GM23338 (cell line): ENCODE results near the gene TRAM2. TPM values are rescaled to one million over a fixed set of nuclear protein-coding genes. Genes with fewer than 3 reads are reported as not detected.

Experiments used
- ATAC-seq: fragments of 200-7000 bp; cut with Tn5 transposase; 3 replicates; pipeline ENCODE4 v1.9.1; 2020
- DNase-seq: peaks from one replicate; pipeline ENCODE4 v3.0.0-alpha.2; 2015; ENCODE audit warnings: low spot score
- H2AFZ ChIP-seq: fragments of 200-600 bp; sonication (generic); 2 replicates; pipeline ENCODE4 v1.8.0; 2016; ENCODE audit warnings: antibody characterized with exemption, mild to moderate bottlenecking, moderate library complexity
- H3F3A ChIP-seq: fragments of 200-600 bp; sonication (generic); replicated peaks from 2 replicates; pipeline ENCODE4 v1.8.0; 2017; ENCODE audit warnings: antibody characterized with exemption, mixed run types, low read depth
- H3K27ac ChIP-seq: fragments of 200-600 bp; sonication (generic); 2 replicates; pipeline ENCODE4 v1.6.1; 2016; ENCODE audit warnings: low read depth
- H3K27me3 ChIP-seq: fragments of 200-600 bp; sonication (generic); 2 replicates; pipeline ENCODE4 v1.8.0; 2016; ENCODE audit warnings: mild to moderate bottlenecking, mixed run types, moderate library complexity; ENCODE audit not compliant: insufficient read depth
- H3K36me3 ChIP-seq: fragments of 200-600 bp; sonication (generic); 2 replicates; pipeline ENCODE4 v1.8.0; 2016; ENCODE audit warnings: mild to moderate bottlenecking; ENCODE audit not compliant: insufficient read depth
- H3K4me1 ChIP-seq: fragments of 200-600 bp; sonication (generic); 2 replicates; pipeline ENCODE4 v1.8.0; 2016; ENCODE audit warnings: mild to moderate bottlenecking, moderate library complexity; ENCODE audit not compliant: insufficient read depth
- H3K4me2 ChIP-seq: fragments of 200-600 bp; sonication (generic); 2 replicates; pipeline ENCODE4 v1.7.1; 2017; ENCODE audit warnings: mixed run types
- H3K4me3 ChIP-seq: fragments of 200-600 bp; sonication (generic); 2 replicates; pipeline ENCODE4 v1.6.1; 2016; ENCODE audit warnings: mixed run types
- H3K79me2 ChIP-seq: fragments of 200-600 bp; sonication (generic); replicated peaks from 2 replicates; pipeline ENCODE4 v1.8.0; 2017; ENCODE audit warnings: mild to moderate bottlenecking; ENCODE audit not compliant: insufficient read depth
- H3K9me2 ChIP-seq: fragments of 200-600 bp; sonication (generic); 2 replicates; pipeline ENCODE4 v1.8.0; 2017; ENCODE audit not compliant: insufficient read depth
- H4K20me1 ChIP-seq: fragments of 200-600 bp; sonication (generic); replicated peaks from 2 replicates; pipeline ENCODE4 v1.8.0; 2017; ENCODE audit warnings: mild to moderate bottlenecking; ENCODE audit not compliant: insufficient read depth
- H3K27ac Mint-ChIP-seq: 2 replicates; pipeline ENCODE4 v1.8.0; 2020; ENCODE audit warnings: inconsistent platforms, mild to moderate bottlenecking, moderate library complexity, mixed read lengths
- H3K27me3 Mint-ChIP-seq: 3 replicates; pipeline ENCODE4 v1.8.0; 2022; ENCODE audit warnings: low read depth, mild to moderate bottlenecking, moderate library complexity, mixed read lengths, inconsistent platforms; ENCODE audit not compliant: insufficient read depth, poor library complexity
- H3K36me3 Mint-ChIP-seq: 3 replicates; pipeline ENCODE4 v1.8.0; 2021; ENCODE audit warnings: low read depth, mild to moderate bottlenecking, inconsistent platforms, moderate library complexity, mixed read lengths
- H3K4me1 Mint-ChIP-seq: 3 replicates; pipeline ENCODE4 v1.8.0; 2020; ENCODE audit warnings: mild to moderate bottlenecking, inconsistent platforms, mixed read lengths
- H3K4me3 Mint-ChIP-seq: 3 replicates; pipeline ENCODE4 v1.8.0; 2021; ENCODE audit warnings: moderate library complexity, mild to moderate bottlenecking, inconsistent platforms, mixed read lengths
- H3K9me3 Mint-ChIP-seq: 3 replicates; pipeline ENCODE4 v1.8.0; 2020; ENCODE audit warnings: moderate library complexity, mild to moderate bottlenecking, inconsistent platforms, mixed read lengths
- CREB1 ChIP-seq: fragments of 250-450 bp; sonication (Bioruptor Pico); IDR thresholded peaks from 2 replicates; pipeline ENCODE4 v1.5.0; 2020; ENCODE audit warnings: low read depth, mild to moderate bottlenecking, moderate library complexity
- JUNB ChIP-seq: IDR thresholded peaks from one replicate; pipeline ENCODE4 v1.6.1; 2016; ENCODE audit warnings: antibody characterized with exemption; ENCODE audit not compliant: unreplicated experiment
- POLR2AphosphoS5 ChIP-seq: IDR thresholded peaks from 2 replicates; pipeline ENCODE4 v1.6.1; 2016; ENCODE audit warnings: antibody characterized with exemption, low read depth
- STAT1 ChIP-seq: IDR thresholded peaks from one replicate; pipeline ENCODE4 v1.6.1; 2016; ENCODE audit warnings: antibody characterized with exemption; ENCODE audit not compliant: unreplicated experiment
- ZNF114 ChIP-seq: fragments of 250-450 bp; sonication (Bioruptor Pico); IDR thresholded peaks from 2 replicates; pipeline ENCODE4 v1.5.0; 2020; ENCODE audit warnings: mild to moderate bottlenecking, moderate library complexity
- ZNF331 ChIP-seq: fragments of 250-450 bp; sonication (Bioruptor Pico); IDR thresholded peaks from 2 replicates; pipeline ENCODE4 v1.5.0; 2020; ENCODE audit warnings: low read depth, mild to moderate bottlenecking, moderate library complexity
- ZNF462 ChIP-seq: fragments of 250-450 bp; sonication (Bioruptor Pico); IDR thresholded peaks from 2 replicates; pipeline ENCODE4 v1.5.0; 2020; ENCODE audit warnings: mild to moderate bottlenecking, moderate library complexity
- polyA plus RNA-seq: library from polyadenylated mRNA; unstranded; fragments of >200 nt; fragmentation: Nextera tagmentation; extraction: Ambion mirVana; gene quantifications from 2 replicates; pipeline ENCODE4 v1.2.1, GENCODE V29; 2016
- total RNA-seq: library from RNA; depleted of rRNA; stranded (reverse); fragments of >200 nt; shearing (Covaris generic); gene quantifications from 2 replicates; pipeline ENCODE4 v1.2.3, GENCODE V29; 2014
- TF ChIP-seq, protein P1 (sequence below), 2 experiments: fragments of 200-600 bp in 1 of 2; sonication (generic) in 1 of 2; conservative IDR thresholded peaks; 2 replicates each; pipeline versions ENCODE4 v1.5.1 to v1.6.1; 2016 to 2017; ENCODE audit warnings: antibody characterized with exemption in 2 of 2, low read depth in 2 of 2, mild to moderate bottlenecking in 2 of 2, moderate library complexity in 1 of 2
- TF ChIP-seq, protein P2 (sequence below): IDR thresholded peaks from 2 replicates; pipeline ENCODE4 v1.6.1; 2016; ENCODE audit warnings: antibody characterized with exemption
- TF ChIP-seq, protein P3 (sequence below): IDR thresholded peaks from one replicate; pipeline ENCODE4 v1.6.1; 2018; ENCODE audit warnings: antibody characterized with exemption; ENCODE audit not compliant: unreplicated experiment

TRAM2 gene
- total and polyA plus RNA-seq, 2 experiments from 2014 or later = 4.0 to 14.0 TPM

GRCh38 chr6:52522655-52523054 lies 54.2 kb downstream of the TRAM2 start (continued):
- TF ChIP-seq, protein P1, sequence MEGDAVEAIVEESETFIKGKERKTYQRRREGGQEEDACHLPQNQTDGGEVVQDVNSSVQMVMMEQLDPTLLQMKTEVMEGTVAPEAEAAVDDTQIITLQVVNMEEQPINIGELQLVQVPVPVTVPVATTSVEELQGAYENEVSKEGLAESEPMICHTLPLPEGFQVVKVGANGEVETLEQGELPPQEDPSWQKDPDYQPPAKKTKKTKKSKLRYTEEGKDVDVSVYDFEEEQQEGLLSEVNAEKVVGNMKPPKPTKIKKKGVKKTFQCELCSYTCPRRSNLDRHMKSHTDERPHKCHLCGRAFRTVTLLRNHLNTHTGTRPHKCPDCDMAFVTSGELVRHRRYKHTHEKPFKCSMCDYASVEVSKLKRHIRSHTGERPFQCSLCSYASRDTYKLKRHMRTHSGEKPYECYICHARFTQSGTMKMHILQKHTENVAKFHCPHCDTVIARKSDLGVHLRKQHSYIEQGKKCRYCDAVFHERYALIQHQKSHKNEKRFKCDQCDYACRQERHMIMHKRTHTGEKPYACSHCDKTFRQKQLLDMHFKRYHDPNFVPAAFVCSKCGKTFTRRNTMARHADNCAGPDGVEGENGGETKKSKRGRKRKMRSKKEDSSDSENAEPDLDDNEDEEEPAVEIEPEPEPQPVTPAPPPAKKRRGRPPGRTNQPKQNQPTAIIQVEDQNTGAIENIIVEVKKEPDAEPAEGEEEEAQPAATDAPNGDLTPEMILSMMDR (conservative IDR thresholded peaks at IDR 0.05; ENCODE audit: low read depth in 2 of 2) = no peak
- no peak for TF ChIP-seq ZNF331 (CRISPR knock-in tag)
- TF ChIP-seq POLR2AphosphoS5 = no peak
- TF ChIP-seq, protein P2, sequence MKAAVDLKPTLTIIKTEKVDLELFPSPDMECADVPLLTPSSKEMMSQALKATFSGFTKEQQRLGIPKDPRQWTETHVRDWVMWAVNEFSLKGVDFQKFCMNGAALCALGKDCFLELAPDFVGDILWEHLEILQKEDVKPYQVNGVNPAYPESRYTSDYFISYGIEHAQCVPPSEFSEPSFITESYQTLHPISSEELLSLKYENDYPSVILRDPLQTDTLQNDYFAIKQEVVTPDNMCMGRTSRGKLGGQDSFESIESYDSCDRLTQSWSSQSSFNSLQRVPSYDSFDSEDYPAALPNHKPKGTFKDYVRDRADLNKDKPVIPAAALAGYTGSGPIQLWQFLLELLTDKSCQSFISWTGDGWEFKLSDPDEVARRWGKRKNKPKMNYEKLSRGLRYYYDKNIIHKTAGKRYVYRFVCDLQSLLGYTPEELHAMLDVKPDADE = no peak

GRCh38 chr6:52522151-52522626 lies 54.7 kb downstream of the TRAM2 start:
- ATAC-seq (no peak), DNase-seq (no peak)
- Histone ChIP-seq H3K9me2 (no peaks in the 10 kb centered on the region), H3K4me2 (no peak overlapping the region), H3K27ac (no peak overlapping the region), H3K36me3 (no peaks in the 10 kb centered on the region; the same call in 1 of the 2 replicates), H3K4me1 (peaks cover 11% of the 10 kb centered on the region), H3K79me2 (peaks cover 2% of the 10 kb centered on the region; the same call in 1 of the 2 replicates), H4K20me1 (no peaks in the 10 kb centered on the region; the same call in 1 of the 2 replicates), H2AFZ (no peak overlapping the region), H3F3A (no peaks in the 10 kb centered on the region), H3K4me3 (no peak overlapping the region), H3K27me3 (no peaks in the 10 kb centered on the region)
- peaks cover 35% of the 10 kb centered on the region for H3K4me1 Mint-ChIP-seq
- H3K9me3 Mint-ChIP-seq = no peaks in the 10 kb centered on the region
- peaks cover 13% of the 10 kb centered on the region; the same call in 2 of the 3 replicates for H3K36me3 Mint-ChIP-seq
- H3K4me3 Mint-ChIP-seq = no peak overlapping the region
- no peak overlapping the region for H3K27ac Mint-ChIP-seq
- peaks cover 5% of the 10 kb centered on the region for H3K27me3 Mint-ChIP-seq
- TF ChIP-seq, protein P1 (conservative IDR thresholded peaks at IDR 0.05; ENCODE audit: low read depth in 2 of 2) = no peak
- TF ChIP-seq ZNF114 (CRISPR knock-in tag) (no peak), POLR2AphosphoS5 (no peak), ZNF462 (CRISPR knock-in tag) (no peak), JUNB (no peak), CREB1 (CRISPR knock-in tag) (no peak), STAT1 (no peak)
- TF ChIP-seq, protein P3, sequence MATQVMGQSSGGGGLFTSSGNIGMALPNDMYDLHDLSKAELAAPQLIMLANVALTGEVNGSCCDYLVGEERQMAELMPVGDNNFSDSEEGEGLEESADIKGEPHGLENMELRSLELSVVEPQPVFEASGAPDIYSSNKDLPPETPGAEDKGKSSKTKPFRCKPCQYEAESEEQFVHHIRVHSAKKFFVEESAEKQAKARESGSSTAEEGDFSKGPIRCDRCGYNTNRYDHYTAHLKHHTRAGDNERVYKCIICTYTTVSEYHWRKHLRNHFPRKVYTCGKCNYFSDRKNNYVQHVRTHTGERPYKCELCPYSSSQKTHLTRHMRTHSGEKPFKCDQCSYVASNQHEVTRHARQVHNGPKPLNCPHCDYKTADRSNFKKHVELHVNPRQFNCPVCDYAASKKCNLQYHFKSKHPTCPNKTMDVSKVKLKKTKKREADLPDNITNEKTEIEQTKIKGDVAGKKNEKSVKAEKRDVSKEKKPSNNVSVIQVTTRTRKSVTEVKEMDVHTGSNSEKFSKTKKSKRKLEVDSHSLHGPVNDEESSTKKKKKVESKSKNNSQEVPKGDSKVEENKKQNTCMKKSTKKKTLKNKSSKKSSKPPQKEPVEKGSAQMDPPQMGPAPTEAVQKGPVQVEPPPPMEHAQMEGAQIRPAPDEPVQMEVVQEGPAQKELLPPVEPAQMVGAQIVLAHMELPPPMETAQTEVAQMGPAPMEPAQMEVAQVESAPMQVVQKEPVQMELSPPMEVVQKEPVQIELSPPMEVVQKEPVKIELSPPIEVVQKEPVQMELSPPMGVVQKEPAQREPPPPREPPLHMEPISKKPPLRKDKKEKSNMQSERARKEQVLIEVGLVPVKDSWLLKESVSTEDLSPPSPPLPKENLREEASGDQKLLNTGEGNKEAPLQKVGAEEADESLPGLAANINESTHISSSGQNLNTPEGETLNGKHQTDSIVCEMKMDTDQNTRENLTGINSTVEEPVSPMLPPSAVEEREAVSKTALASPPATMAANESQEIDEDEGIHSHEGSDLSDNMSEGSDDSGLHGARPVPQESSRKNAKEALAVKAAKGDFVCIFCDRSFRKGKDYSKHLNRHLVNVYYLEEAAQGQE = no peak
